NCI-H2081 (cell line): ENCODE results near the gene RAMACL.
"Not testable (repeated sequence)": the region's sequence is repeated elsewhere in the genome, so short reads cannot be mapped to it uniquely, and the experiment has no call there.

Source experiments
- DNase-seq, 2 experiments: peaks; one replicate each; lab custom pipeline; 2025; lab: John Stamatoyannopoulos, UW

Gene RAMACL

DNA sequence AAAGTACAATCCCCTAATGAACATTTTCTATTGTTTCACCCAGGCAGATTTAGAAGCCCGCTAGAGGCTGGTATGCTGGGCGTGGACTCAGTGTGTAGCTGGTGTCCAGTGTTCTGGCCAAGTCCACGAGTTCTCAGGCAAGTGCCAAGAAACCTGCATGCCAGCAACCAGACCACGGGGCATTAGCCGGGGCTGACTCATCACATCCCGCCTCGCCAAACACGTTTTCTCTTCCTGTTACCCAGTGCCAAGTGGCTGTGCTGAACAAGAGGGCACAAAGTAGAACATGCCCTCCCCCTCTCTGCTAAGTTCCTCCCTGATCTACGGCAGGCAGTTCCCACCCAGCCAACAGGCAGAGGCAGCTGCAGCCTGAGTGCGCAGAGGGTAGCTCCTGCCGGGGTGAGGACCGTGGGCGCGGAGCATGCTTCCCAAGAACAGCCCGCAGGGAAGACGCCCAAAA lies 29.6 kb downstream of the RAMACL start:
- no peak for DNase-seq

GRCh38 chr6:166556336-166556735 lies 30.1 kb downstream of the RAMACL start:
- no peak for DNase-seq

GRCh38 chr6:166555086-166555485 lies 31.4 kb downstream of the RAMACL start:
- no peak for DNase-seq

GRCh38 chr6:166554316-166554715 lies 32.2 kb downstream of the RAMACL start:
- no peak for DNase-seq

DNA sequence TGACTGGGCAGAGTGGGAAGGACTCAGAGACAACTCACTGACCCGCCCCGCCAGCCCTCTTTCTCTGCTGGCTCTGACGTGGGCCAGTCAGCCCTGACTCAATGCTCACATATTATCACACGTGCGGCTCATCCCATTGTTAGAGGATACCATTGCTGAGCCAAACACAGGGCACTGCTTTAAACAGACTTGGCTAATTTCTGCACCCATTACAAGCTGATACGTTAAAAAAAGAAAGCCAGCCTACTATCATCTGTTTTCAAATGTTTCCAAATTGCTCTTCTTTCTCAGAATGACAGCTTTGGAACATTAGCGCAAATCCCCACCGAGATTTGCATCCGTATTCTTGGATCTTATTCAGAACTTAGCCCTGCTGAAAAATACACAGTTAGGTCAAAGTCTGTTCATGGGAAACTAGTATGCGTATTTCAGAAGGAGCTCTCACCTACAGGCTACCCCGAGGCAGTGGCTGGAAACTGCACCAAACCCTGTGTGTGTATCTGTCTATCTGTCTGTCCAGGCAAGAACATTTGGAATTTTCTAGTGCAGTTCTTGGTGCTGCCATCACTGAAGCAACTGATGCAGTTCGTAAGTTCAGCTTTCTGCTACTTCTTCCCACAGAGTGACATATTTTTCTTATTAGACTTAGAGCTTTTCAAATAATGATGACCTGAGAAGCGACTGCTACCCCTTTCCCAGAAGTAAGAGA lies 32.8 kb downstream of the RAMACL start:
- DNase-seq = no peak

DNA sequence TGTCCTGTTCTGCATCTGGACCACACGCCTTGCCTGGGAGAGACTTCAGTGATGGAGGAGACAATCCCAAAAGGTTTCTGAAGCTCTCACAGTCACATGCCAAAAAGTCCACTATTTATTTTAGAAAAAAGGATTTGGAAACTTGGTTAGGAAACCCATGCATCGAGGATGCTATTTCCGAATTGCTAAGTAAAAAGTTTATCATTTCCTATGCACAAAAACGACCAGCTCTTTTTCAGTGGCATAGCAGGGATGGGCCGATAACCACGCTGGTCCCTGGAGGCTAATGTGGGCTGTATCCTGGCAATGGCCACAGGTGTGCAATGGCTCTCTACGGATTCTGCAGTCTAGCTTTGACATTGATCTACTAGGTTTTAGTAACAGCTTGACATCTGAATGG lies 33.9 kb downstream of the RAMACL start:
- no peak for DNase-seq

DNA sequence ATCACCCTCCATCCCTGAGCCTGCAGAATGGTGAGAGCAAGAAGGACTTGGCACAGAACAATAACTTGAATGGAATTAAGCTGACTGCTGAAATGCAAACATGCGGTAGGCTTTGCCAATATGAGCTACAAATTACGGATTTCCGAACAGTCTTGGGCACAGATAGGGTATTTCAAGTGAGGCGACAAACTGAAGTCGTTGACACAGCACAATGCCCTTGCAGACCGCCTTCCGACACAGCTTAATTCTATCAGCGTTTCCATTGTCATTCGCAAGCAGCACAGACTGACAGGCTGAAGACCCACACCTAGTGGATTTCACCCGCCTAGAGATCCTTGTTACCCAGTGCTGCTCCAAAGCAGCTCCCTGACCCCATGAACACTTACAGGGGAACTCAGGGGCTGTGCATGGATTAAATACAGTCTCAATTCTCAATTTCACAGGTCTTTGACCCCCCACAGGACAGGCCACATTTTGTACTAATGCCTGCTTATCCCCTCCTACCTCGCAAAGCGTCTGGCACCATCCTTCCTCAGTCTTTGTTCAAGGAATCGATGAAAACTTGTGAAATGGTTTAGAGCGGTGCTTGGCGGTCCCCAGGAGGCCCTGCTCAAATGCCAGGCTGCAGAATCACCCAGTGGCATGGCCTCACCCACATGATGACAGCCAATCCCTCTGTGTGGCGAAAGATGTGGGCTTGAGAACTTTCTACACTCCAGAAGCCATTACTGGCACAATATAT lies 34.6 kb downstream of the RAMACL start:
- no peak for DNase-seq

GRCh38 chr6:166546653-166547052 lies 39.8 kb downstream of the RAMACL start:
- DNase-seq = no peak

GRCh38 chr6:166545156-166546034 lies 41.1 kb downstream of the RAMACL start:
- no peak for DNase-seq

DNA sequence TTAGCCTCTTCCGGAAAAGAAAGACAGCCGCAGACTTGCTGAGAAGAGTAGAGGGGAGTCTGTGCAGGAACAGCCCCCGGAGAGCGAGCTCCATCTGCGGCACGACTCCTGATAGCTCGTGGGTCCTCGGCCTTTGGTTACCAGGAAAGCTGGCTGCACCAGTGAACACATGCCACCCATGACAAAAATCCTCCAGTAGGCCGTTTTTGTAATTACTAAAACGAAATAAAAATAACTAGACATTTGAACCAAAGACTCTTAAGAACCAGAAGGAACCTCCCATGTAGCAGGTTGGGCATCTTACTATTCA lies 42.2 kb downstream of the RAMACL start:
- DNase-seq = no peak

- DNase-seq = no peak
Observed at GRCh38 chr6:166543603-166544295, 42.7 kb downstream of the RAMACL start.

DNA sequence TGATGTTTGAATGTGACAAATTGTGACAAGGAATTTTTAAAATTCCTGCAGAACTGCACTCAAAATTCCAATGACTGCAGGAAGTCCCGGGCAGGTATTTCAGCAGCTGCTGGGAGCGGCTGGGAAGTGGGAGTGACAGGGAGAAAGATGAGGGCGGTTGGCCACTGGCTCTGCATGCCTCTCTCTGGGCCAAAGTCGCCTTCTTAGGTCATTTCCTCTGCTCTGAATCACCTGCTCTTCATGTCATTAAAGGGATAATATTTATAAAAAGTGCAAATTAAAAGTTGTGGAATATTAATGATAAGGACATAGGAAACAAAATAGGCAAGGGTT lies 43.9 kb downstream of the RAMACL start:
- no peak for DNase-seq

DNA sequence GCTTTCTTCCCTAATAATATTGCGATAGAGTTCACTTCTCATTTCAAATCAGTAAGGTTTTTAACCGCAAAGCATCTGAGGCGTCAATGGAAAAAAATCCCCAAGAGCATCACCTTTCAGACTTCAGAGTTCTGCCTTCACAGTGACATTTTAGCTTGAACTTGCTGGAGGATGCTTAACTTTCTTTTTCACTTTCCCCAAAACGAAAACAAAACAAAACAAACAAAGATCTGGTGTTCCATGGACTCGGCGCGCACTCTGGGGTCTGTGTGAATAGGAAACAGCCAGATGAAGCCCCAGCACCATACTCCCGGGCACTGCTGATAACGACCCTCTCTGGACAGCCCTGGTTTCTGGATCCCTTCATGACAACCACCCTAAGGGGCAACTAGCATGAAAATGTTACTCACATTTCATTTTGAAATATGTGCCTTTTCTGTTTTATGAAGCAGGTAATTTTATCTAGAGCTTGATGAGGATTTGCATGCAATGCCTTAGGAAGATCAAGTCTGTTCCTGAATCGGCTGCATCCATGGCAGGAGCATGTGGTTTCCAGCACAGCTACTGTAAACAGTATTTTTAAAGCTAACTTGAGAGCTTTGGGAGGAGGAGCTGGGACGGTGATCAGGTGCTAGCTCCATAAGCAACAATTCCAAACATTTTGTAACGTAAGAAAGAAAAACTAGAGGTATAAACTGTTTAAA lies 44.5 kb downstream of the RAMACL start:
- DNase-seq = no peak

DNA sequence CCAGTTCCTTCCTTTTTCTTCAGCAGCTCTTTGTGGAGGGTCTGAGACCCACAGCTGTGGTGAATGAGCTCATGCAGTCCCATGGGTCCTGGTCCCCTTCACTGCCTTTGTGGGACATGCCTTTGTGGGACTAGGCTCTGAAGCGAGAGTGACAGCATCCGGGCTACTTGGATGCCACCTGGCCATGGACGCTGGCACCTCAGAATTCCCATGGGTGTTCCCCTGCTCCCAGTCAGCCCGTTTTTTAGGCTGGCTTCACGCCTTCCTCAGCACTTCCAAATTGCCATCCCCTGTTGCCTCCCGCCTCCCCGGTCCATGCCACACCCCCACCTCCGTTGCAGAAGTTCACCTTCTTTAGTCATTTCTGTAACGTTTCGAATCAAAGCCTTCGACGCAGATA lies 45.1 kb downstream of the RAMACL start:
- no peak for DNase-seq

GRCh38 chr6:166540631-166541331 lies 45.7 kb downstream of the RAMACL start:
- DNase-seq = no peak

- no peak for DNase-seq
Observed at GRCh38 chr6:166539543-166539942, 46.9 kb downstream of the RAMACL start.

GRCh38 chr6:166539011-166539385 lies 47.5 kb downstream of the RAMACL start:
- not testable (repeated sequence) for DNase-seq

DNA sequence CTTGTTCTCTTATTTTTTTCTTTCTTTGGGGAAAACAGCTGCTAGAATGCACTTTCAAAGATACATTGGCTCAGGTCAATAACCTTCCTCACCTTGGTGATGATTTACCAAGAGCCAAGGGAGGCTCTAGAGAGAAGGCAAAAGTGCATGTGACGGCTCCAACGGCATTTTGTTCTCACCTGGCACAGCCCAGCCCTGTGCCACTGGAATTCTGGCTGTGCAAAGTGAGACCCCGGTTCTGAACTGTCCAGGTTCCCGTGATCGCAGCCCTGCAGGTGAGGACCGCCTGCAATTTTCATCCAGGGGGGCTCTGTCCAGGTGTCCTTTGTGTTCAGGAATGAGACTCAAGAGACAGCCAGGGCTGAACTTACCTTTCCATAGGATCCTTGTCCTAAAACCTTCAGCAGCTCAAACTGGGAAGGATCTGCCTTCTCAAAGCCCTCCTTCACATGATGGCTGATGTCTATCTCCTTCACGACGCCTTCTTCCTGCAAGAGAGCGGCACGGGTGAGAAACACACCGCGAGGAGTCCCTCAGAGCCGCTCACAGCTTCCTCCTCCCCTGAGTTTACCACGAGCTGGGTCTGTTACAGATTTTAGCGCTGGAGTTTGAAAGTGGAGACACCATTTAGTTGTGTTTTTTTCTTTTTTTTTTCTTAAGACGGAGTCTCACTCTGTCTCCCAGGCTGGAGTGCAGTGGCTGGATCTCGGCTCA lies 48.0 kb downstream of the RAMACL start:
- no peak for DNase-seq

GRCh38 chr6:166534658-166535406 lies 51.6 kb downstream of the RAMACL start:
- DNase-seq = no peak
